Esophagus muscularis mucosa (tissue), 4 donors: Measurements from ENCODE around the gene ARHGEF18. TPM values are rescaled to one million over a fixed set of nuclear protein-coding genes. Genes with fewer than 3 reads are reported as not detected.

Experiments
- DNase-seq: peaks from one replicate; pipeline ENCODE4 v3.0.0-alpha.2; 2017; ENCODE audit errors: extremely low spot score
- H3K27ac ChIP-seq, 4 donors: fragments of 200-600 bp; sonication (generic); replicated peaks in 1 of 4; 1 replicate in 3 of 4; 2 replicates in 1 of 4; pipeline ENCODE4 v1.5.1; 2016 to 2019; ENCODE audit warnings: mild to moderate bottlenecking in 1 of 4
- H3K27me3 ChIP-seq, 4 donors: fragments of 200-600 bp; sonication (generic); one replicate each; pipeline versions ENCODE4 v1.5.1 to v1.6.0; 2016 to 2019
- H3K36me3 ChIP-seq, 4 donors: fragments of 200-600 bp; sonication (generic); one replicate each; pipeline ENCODE4 v1.5.1; 2016 to 2019
- H3K4me1 ChIP-seq, 4 donors: fragments of 200-600 bp; sonication (generic); one replicate each; pipeline ENCODE4 v1.5.1; 2016 to 2019
- H3K4me3 ChIP-seq, 4 donors: fragments of 200-600 bp; sonication (generic); 1 replicate in 2 of 4; 2 replicates in 2 of 4; pipeline ENCODE4 v1.5.1; 2016 to 2019; ENCODE audit warnings: mild to moderate bottlenecking in 4 of 4, moderate library complexity in 1 of 4
- H3K9me3 ChIP-seq, 4 donors: fragments of 200-600 bp; sonication (generic); 1 replicate in 3 of 4; 2 replicates in 1 of 4; pipeline ENCODE4 v1.5.1; 2016 to 2019
- EP300 ChIP-seq: sonication (generic); formaldehyde crosslinking; IDR thresholded peaks from one replicate; pipeline ENCODE4 v1.6.1; 2017; ENCODE audit warnings: antibody characterized with exemption
- POLR2A ChIP-seq: fragments of 450-650 bp; IDR thresholded peaks from one replicate; pipeline ENCODE4 v1.6.1; 2017; ENCODE audit warnings: antibody characterized with exemption, moderate library complexity, mild to moderate bottlenecking, low read depth
- POLR2AphosphoS5 ChIP-seq, 2 donors: sonication (generic); formaldehyde crosslinking; IDR thresholded peaks; one replicate each; pipeline ENCODE4 v1.6.1; 2017; ENCODE audit warnings: antibody characterized with exemption in 2 of 2
- WGBS: methylation state at CpG from one replicate; pipeline ENCODE4 v1.1.5; 2018; 5-methylcytosine and 5-hydroxymethylcytosine counted together
- intact Hi-C: fragments of 100-400 bp; cut with DNase I; formaldehyde crosslinking; loops from one replicate; pipeline ENCODE4 v1.15.1; 2023
- total RNA-seq, 4 donors: library from RNA; depleted of rRNA; stranded (reverse); fragments of >200 nt; gene quantifications; one replicate each; pipeline versions ENCODE4 v1.1.0 to v1.2.1, GENCODE V29; 2016
- TF ChIP-seq, protein P1 (sequence below), 3 experiments: fragments of 200-600 bp in 2 of 3; fragments of 450-650 bp in 1 of 3; sonication (generic) in 2 of 3; IDR thresholded peaks; one replicate each; pipeline ENCODE4 v1.5.1; 2017 to 2019; ENCODE audit warnings: antibody characterized with exemption in 3 of 3, mild to moderate bottlenecking in 2 of 3, moderate library complexity in 1 of 3

The ARHGEF18 gene
- total RNA-seq, 4 donors from 2014 or later = 25.0 to 40.3 (median 29.4) TPM

- WGBS = 13% methylated on average over 13 of the region's 13 CpGs
- H3K36me3 ChIP-seq = peaks cover 0 to 11% (median 4%) of the 10 kb centered on the region in 4 donors
- no peaks in the 10 kb centered on the region for H3K9me3 ChIP-seq
- intact Hi-C loops = no loop called here
- H3K4me3 ChIP-seq = peak overlapping the region; percentile 73 to 100 (median 94)
- TF ChIP-seq, protein P1, sequence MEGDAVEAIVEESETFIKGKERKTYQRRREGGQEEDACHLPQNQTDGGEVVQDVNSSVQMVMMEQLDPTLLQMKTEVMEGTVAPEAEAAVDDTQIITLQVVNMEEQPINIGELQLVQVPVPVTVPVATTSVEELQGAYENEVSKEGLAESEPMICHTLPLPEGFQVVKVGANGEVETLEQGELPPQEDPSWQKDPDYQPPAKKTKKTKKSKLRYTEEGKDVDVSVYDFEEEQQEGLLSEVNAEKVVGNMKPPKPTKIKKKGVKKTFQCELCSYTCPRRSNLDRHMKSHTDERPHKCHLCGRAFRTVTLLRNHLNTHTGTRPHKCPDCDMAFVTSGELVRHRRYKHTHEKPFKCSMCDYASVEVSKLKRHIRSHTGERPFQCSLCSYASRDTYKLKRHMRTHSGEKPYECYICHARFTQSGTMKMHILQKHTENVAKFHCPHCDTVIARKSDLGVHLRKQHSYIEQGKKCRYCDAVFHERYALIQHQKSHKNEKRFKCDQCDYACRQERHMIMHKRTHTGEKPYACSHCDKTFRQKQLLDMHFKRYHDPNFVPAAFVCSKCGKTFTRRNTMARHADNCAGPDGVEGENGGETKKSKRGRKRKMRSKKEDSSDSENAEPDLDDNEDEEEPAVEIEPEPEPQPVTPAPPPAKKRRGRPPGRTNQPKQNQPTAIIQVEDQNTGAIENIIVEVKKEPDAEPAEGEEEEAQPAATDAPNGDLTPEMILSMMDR (IDR thresholded peaks at IDR 0.05) = no peak
- no peak for TF ChIP-seq POLR2A
- TF ChIP-seq EP300 = no peak
- no peak for TF ChIP-seq POLR2AphosphoS5 (IDR thresholded peaks at IDR 0.05)
- no peak for DNase-seq
- no peaks in the 10 kb centered on the region for H3K27me3 ChIP-seq
- H3K27ac ChIP-seq = peak overlapping the region; percentile 76 to 88 (median 82)
- peaks cover 13 to 41% (median 37%) of the 10 kb centered on the region in 4 donors for H3K4me1 ChIP-seq
These were observed 45.4 kb downstream of the ARHGEF18 start for GRCh38 chr19:7393939-7394730.

GRCh38 chr19:7394731-7395359, 46.1 kb downstream of the ARHGEF18 start:
- WGBS = 2% methylated on average over 19 of the region's 61 CpGs
- Histone ChIP-seq H3K4me1 (peaks cover 13 to 45% (median 41%) of the 10 kb centered on the region in 4 donors), H3K9me3 (no peaks in the 10 kb centered on the region), H3K27me3 (no peaks in the 10 kb centered on the region), H3K27ac (peak overlapping the region; percentile 76 to 88 (median 82)), H3K4me3 (peak overlapping the region; percentile 73 to 100 (median 94)), H3K36me3 (peaks cover 0 to 5% (median 2%) of the 10 kb centered on the region in 4 donors)
- TF ChIP-seq POLR2AphosphoS5 (IDR thresholded peaks at IDR 0.05) = peak; percentile 90 to 97
- TF ChIP-seq, protein P1 (IDR thresholded peaks at IDR 0.05) = peak in 1 of 3 experiments; percentile 8
- no peak for TF ChIP-seq POLR2A
- TF ChIP-seq EP300 = no peak
- intact Hi-C loops = loop anchor here (5.0 kb wide), 1 partner anchor 122 kb away; the partner anchor contains the start of gene ZNF358
- DNase-seq = peak; percentile 94

DNA sequence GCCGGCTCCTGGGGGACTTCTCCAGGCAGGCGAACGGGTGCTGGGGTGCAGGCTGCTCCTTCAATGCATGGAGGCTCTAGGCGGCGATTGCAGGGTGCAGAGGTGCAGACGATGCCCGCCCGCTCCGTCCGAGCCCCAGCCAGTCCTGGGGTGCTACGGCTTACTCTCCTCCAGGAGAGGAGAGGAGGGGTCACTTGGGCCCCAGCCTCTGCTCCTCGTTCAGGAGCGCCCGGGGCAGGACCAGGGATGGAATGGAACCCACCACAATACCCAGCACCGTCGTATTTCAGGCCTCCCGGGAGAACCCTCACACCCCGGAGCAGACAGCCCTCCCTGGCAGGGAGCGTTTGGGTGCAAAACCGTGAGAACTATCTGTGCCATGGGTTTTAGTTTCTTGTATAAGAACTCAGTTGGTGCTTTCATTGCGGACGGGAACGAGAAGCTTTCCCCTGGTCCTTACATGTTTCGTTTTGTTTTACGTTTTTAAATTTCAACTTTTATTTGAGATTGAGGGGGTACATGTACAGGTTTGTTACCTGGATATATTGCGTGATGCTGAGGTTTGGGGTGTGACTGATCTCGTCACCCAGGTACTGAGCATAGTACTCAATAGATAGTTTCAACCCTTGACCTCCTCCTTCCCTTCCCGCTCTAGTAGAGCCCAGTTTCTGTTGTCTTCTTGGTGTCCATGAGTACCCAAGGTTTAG, 46.8 kb downstream of the ARHGEF18 start:
- DNase-seq = no peak
- Histone ChIP-seq H3K4me1 (peaks cover 13 to 45% (median 41%) of the 10 kb centered on the region in 4 donors), H3K9me3 (no peaks in the 10 kb centered on the region), H3K4me3 (peak overlapping the region; percentile 73 to 100 (median 94)), H3K36me3 (no peaks in the 10 kb centered on the region), H3K27ac (peak overlapping the region; percentile 76 to 88 (median 82)), H3K27me3 (no peaks in the 10 kb centered on the region)
- 5% methylated on average over 25 of the region's 28 CpGs for WGBS
- TF ChIP-seq, protein P1 (IDR thresholded peaks at IDR 0.05) = no peak
- TF ChIP-seq POLR2AphosphoS5 (IDR thresholded peaks at IDR 0.05) = no peak
- TF ChIP-seq EP300 = no peak
- no peak for TF ChIP-seq POLR2A
- intact Hi-C loops = loop anchor here (5.0 kb wide), 1 partner anchor 122 kb away; the partner anchor contains the start of gene ZNF358

GRCh38 chr19:7397687-7398086, 49.0 kb downstream of the ARHGEF18 start:
- H3K4me1 ChIP-seq = peaks cover 13 to 45% (median 41%) of the 10 kb centered on the region in 4 donors
- DNase-seq = no peak
- 95% methylated on average over 9 of the region's 9 CpGs for WGBS
- no peak overlapping the region for H3K4me3 ChIP-seq
- intact Hi-C loops = loop anchor here (5.0 kb wide), 1 partner anchor 120 kb away; the partner anchor contains the start of gene ZNF358
- no peaks in the 10 kb centered on the region for H3K9me3 ChIP-seq
- H3K27ac ChIP-seq = no peak overlapping the region
- no peaks in the 10 kb centered on the region for H3K27me3 ChIP-seq
- H3K36me3 ChIP-seq = no peaks in the 10 kb centered on the region
- TF ChIP-seq POLR2AphosphoS5 (IDR thresholded peaks at IDR 0.05) (no peak), EP300 (no peak), POLR2A (no peak)
- TF ChIP-seq, protein P1 (IDR thresholded peaks at IDR 0.05) = no peak

Other genes with a start within 250 kb of the ARHGEF18 start
- 100 to 1,000 TPM in 2 of 4 donors, 10 to 100 TPM in 2; 72.3 to 143 (median 92.5) TPM for gene INSR, start 54.5 kb upstream of the ARHGEF18 start, total RNA-seq
- gene PEX11G, start 140.1 kb downstream of the ARHGEF18 start, total RNA-seq = 1 to 10 TPM; 1.7 to 5.3 (median 3.7) TPM
- gene ZNF358, start 167.2 kb downstream of the ARHGEF18 start, total RNA-seq = 100 to 1,000 TPM in 3 of 4 donors, 10 to 100 TPM in 1; 95.4 to 168 (median 137) TPM
- gene MCOLN1, start 173.7 kb downstream of the ARHGEF18 start, total RNA-seq = 10 to 100 TPM; 11.3 to 20.7 (median 14.4) TPM
- gene PNPLA6, start 186.8 kb downstream of the ARHGEF18 start, total RNA-seq = 100 to 1,000 TPM in 2 of 4 donors, 10 to 100 TPM in 2; 58.1 to 156 (median 85.7) TPM
- gene CAMSAP3, start 246.9 kb downstream of the ARHGEF18 start, total RNA-seq = under 1 TPM; 0.11 to 0.42 (median 0.18) TPM